Body of pancreas (tissue), 4 donors: ENCODE results near the gene CTRB2.

Source experiments
- CTCF ChIP-seq, 7 experiments: fragments of 450-650 bp in 4 of 7; fragments of 200-600 bp in 3 of 7; sonication (generic) in 3 of 7; IDR thresholded peaks; one replicate each; pipeline ENCODE4 v1.5.1; 2016 to 2019; ENCODE audit warnings: antibody characterized with exemption in 7 of 7
- POLR2A ChIP-seq, 3 donors: fragments of 450-650 bp; IDR thresholded peaks; one replicate each; pipeline ENCODE4 v1.6.1; 2016; ENCODE audit warnings: antibody characterized with exemption in 3 of 3, mild to moderate bottlenecking in 2 of 3

- no peak for TF ChIP-seq CTCF (IDR thresholded peaks at IDR 0.05)
- no peak for TF ChIP-seq POLR2A (IDR thresholded peaks at IDR 0.05)
Measured at GRCh38 chr16:75172578-75172977, 34.4 kb downstream of the CTRB2 start.
